GM10248 (cell line): ENCODE results near the gene MVD.

Experiments used
- CTCF ChIA-PET: fragments of 300-600 bp; sonication (Branson Sonifier 250); formaldehyde crosslinking; extraction: SDS; loops from one replicate; lab custom pipeline; 2021; ENCODE audit warnings: antibody characterized with exemption; lab: Yijun Ruan, JAX
- POLR2A ChIA-PET: fragments of 350-650 bp; sonication (Branson Sonifier 250); formaldehyde crosslinking; extraction: SDS; loops from one replicate; lab custom pipeline; 2020; ENCODE audit warnings: antibody characterized with exemption; lab: Yijun Ruan, JAX
- DNase-seq: peaks from one replicate; pipeline ENCODE4 v3.0.0; 2012; ENCODE audit errors: extremely low spot score
- CTCF ChIP-seq: IDR thresholded peaks from 2 replicates; pipeline ENCODE4 v1.5.1; 2012; ENCODE audit warnings: mild to moderate bottlenecking, low read depth; ENCODE audit errors: extremely low read depth, missing control alignments, control extremely low read depth

MVD gene

GRCh38 chr16:88608076-88608475 lies 54.8 kb downstream of the MVD start:
- no peak for DNase-seq
- POLR2A ChIA-PET: no interaction called here
- CTCF ChIA-PET: interaction anchor here (0.6 to 1.5 kb wide), 5 partner anchors 9 to 31 kb away, joined by 3 to 4 read pairs (median 3); no protein-coding TSS in a partner anchor
- no peak for TF ChIP-seq CTCF

DNA sequence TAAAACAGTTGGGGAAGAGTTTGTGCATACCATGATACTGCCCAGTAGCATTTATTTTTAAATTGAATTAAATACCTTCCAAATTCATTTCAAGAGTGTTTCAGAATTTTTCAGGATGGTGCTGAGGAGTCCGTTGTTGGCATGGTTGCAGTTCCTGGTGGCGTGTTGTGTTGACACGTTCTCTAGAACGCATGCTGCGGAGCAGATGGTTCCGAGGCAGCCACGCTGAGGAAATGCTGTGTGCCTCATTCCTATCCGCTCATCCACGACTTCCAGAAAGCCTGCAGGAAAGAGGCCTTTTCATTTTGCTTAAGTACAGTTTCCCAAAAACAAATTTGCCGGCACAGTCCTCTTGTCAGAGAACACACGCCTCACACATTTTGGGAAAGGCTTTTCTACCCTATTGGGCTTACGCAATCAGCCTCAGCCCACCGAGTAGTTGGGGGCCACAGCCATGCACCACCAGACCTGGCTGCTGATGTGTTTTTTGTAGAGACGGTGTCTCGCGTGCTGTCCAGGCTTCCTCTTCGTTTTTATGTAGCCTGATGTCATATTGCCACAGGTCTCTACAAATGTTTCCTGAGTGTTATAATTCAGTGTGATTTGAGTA lies 56.6 kb downstream of the MVD start:
- POLR2A ChIA-PET: no interaction called here
- no peak for DNase-seq

DNA sequence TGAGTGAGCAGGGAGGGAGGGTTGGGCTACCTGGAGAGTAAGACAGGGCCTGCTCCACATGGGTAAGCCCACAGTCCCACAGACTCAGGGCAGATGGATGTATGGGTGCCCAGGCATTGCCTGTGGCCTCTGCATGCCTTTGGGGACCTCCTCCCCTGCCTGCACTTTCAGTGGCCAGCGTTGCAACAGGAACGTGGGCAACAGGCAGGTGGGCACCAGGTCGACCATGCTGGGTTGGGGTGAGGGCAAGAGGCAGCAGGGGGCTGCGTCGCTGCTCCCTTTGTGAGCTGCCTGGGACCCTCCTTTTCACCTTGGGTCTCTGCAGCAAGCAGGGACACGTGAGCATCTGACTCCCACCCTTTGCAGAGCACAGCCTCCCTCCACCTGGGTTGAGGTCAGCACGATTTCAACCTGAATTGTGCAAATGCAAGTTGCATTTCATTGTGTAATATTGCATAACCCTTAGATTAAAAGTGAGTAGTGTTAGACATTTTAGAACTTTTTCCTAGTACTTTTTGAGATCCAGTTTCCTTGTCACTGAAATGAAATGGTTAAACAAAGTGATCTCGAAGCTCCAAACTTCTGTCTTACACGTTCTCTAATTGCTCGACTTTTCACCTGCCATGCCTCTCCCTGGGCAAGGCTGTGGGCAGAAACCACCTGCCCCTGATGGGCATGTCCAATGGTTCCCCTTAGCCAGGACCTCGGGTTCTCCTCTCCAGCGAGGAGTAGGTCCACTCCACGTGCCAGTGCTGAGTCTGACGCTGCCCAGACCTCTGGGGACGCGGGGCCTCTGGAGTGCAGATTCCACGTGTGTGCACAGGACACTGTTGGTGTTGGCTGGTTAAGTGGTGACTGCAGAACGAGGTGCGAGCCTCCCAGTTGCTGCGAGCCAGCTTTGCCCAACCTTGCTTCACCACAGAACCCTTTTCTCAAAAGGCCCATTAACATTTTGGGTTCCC lies 57.4 kb downstream of the MVD start:
- CTCF ChIA-PET: no interaction called here
- POLR2A ChIA-PET: no interaction called here
- DNase-seq: no peak
- no peak for TF ChIP-seq CTCF

More for the DNA sequence above, 56.6 kb downstream of the MVD start:
- CTCF ChIA-PET: interaction anchor here (1.5 kb wide), 1 partner anchor 27 kb away, joined by 3 read pairs; no protein-coding TSS in a partner anchor
- TF ChIP-seq CTCF: no peak

DNA sequence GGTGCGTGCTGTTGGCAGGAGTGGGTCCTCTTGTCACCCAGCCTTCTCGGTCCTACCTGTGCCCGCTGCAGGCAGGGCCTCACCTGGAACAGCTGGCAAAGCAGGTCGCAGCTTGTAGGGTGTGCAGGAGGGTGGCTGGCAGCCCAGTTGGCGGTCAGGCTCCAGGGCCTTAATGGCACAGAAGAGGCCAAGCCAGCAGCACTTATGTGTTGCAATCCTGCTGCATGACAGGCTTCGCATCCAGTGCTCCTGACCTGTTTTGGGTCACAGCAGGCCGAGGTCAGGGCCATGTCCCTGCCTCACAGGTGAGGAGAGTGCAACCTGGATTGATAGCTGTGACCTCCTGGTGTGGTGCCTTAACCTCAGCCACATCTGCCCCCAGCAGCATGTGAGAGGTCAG lies 60.8 kb downstream of the MVD start:
- no peak for TF ChIP-seq CTCF
- POLR2A ChIA-PET: interaction anchor here (0.7 kb wide), 1 partner anchor 29 kb away, joined by 5 read pairs; no protein-coding TSS in a partner anchor
- DNase-seq: no peak
- CTCF ChIA-PET: no interaction called here
